COLO668 (cell line): ENCODE data around the gene CAMKMT.
"Not testable (repeated sequence)": the region's sequence is repeated elsewhere in the genome, so short reads cannot be mapped to it uniquely, and the experiment has no call there.

Experiments
- DNase-seq: peaks from one replicate; lab custom pipeline; 2025; ENCODE audit not compliant: unreplicated experiment; lab: John Stamatoyannopoulos, UW

CAMKMT gene

DNA sequence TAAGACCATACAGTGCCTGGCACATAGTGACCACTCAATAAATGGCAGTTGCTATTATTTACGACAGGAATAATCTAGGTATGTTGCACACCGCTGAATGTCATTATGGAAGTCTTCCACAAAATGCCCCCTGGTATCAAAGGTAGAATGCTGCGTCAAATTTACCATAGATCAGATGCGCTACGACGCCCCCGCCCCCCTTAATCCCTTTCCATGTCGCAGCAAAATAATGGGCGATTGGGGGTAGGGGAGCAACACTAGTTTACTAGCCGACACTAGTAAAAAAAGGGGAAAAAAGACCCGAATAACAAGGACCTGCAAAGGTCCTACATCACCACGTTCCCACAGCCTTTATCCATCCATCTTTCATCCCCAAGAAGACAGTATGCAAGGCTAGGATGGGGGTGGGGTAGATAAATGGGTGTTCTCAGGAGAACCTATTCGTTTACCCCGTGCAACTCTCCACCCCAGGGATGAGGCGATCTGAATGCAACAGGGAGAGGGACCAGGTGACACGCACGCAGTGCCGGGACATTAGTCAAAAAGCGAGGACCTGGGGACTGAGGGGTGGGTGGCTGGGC, 908 bp upstream of the CAMKMT start:
- peak; percentile 29 for DNase-seq

DNA sequence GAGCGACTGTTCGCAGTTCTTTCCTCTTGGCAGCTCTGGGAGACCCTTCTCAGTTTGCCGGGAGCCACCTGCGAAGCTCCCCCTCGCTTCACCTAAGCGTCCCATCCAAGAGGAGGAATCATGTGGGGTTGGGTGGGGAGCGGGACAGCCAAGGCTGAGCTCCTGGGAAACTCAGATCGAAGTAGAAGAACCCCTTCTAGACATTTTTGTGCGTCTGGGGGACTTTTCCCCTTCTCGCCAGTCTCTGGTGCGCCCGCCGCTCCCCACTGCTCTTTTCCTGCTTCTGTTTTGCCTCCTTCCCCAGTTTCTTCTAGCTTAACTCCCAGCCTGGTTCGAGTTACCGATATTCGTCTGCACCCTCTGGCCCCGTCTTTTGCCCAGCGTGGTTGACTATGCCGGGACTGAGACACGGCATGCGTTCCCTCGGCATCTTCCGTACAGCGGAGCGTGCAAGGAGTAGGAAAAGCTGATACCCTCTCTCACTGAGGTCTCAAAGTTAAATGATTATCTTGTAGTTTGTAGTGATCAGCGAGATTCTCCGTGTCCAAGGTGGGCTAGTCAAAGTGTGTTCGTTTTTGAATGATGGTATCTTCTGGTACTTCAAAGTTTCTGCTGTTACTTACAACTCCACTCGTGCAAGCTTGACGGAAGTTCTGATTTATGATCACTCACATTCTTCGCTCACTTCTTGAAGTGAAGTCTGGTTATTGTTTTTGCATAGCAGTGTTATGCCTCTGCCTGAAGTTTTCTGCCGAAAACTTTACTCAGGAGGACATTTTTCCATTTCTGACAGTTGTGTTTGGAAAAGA, 664 bp downstream of the CAMKMT start:
- DNase-seq = peak; percentile 34

DNA sequence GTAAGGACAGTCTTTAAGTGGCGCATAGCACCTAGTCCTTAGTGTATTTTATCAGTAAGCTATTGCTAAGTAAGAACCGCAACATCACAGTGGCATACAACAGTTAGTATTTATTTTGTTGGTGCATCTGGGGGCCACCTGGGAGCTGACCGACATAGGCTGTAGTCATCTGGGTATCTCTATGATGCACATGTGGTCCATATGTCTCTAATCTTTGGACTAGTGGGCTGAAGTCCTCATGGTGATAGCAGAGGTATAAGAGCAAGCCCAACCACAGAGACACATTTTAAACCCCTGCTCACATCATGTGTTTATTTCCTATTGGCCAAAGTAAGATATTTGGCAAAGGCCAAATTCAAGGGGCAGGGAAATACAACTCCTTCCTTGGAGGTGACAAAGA, 2.9 kb downstream of the CAMKMT start:
- no peak for DNase-seq

DNA sequence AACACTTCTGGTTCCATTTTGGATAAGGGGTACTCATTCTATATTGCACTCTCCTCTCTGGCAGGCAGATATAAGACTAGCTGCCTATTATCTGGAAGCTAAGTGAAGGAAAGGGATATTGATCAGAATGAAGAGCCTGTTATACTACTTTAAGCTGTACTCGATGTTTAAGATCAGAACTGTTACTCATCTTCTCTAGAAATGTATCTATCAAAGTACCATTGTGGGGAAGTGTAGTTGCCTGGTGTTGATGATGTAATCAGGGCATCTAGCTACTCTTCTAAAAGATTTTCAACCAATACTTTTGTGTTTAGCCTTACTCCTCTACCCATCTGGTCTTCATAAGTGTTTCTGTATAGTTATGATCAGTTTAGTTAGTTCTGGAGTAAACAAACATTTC, 5.8 kb downstream of the CAMKMT start:
- no peak for DNase-seq

DNA sequence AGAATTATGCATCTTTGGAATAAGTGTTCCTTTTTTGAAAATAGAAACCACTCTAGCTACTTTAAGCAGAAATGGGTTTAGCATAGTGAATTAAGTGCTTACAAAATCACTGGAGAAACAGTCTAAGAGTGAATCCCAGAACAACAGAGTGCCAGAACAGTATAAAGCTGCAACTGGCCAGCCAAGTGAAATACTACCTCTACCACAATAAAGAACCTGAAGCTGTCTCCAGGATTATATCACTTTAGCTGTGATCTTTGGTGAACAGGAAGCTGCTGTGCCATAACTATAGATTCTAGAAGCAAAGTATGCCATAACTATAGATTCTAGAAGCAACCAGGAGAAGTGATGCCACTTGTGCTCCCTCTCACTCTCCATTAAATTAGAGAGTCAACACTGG, 7.6 kb downstream of the CAMKMT start:
- no peak for DNase-seq

DNA sequence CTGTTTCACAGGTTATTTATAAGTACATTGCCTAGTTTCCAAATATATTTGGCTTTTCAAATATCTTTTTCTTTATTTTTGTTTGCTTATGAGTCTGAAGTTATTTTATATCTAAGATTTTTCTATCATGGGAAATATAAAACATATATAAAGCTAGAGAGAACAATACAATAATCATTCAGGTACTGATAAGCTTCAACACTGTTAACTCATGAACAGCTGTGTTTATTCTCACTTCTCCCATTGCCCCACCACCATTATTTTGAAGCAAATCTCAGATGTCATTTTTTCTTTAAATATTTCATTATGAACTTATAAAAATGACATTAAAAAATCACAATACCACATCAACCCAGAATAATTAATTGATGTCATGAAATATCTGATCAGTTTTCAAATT, 9.7 kb downstream of the CAMKMT start:
- no peak for DNase-seq

DNA sequence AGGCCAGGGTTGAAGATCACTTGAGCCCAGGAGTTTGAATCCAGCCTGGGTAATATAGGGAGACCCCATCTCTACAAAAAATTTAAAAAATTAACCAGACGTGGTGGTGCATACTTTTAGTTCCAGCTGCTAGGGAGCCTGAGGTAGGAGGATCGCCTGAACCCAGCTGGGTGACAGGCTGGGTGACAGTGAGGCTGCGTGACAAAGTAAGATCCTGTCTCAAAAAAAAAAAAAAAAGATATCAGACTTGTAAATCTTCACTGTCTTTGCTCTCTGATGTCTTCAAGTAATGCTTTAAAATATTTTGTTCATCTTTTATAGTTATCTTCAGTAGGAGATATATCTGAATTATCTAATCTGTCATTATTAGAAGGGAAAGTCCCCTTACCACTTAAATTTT, 10.5 kb downstream of the CAMKMT start:
- DNase-seq = no peak

DNA sequence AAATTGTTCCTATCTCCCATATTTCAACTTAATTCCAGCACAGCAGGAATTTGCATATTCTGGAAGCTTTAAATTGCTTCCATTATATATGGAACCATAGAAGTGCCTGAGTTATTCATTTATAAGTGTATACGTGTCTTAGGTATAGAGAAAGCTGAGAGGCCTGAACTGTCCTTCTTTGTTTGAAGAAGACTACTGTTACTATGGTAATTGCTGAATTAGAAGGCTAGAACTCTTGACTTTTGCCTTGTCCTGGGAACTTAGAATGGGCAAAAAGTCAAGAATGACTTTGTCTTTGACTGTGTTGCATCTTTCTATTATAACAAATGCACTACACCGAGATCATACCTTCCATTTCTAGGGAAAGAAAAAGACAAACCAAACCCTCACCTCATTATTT, 15.7 kb downstream of the CAMKMT start:
- DNase-seq = no peak

DNA sequence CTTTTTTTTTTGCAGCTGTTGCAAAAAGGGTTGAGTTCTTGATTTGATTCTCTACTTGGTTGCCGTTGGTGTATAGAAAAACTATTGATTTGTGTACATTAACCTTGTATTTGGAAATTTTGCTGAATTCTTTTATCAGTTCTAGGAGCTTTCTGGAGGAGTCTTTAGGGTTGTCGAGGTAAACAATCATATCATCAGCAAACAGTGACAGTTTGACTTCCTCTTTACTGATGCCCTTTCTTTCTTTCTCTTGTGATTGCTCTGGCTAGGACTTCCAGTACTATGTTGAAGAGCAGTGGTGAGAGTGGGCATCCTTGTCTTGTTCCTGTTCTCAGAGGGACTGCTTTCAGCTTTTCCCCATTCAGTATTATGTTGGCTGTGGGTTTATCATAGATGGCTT, 23.5 kb downstream of the CAMKMT start:
- DNase-seq = not testable (repeated sequence)

DNA sequence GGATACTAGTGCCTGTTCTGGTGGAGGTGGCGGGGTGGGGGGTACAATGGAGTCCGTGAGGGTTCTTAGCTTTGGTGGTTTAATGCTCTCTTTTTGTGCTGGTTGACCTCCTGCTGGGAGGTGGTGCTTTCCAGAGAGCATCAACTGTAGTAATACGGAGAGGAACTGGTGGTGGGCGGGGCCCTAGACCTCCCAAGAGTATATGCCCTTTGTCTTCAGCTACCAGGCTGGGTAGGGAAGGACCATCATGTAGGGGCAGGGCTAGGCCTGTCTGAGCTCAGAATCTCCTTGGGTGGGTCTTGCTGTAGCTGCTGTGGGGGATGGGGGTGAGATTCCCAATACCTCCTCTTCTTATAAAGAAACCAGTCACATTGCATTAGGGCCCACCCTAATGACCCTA, 27.1 kb downstream of the CAMKMT start:
- DNase-seq = no peak

DNA sequence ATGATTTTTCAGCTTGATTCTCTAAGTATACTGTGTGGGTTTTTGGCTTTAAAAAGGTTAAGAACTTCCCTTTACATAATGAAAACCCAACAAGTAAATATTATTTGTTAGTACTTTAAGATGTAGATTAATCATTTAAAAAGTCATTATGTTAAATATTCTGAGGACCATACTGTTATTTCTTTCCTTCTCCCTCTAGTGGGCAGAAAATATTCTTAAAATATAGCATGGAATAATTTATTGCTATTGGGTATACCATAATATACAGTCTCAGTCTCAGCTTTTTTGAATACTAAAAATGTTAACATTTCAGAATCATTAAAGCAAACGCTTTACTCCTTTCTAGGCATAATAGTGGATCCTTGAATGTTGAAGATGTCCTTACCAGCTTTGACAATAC, 28.1 kb downstream of the CAMKMT start:
- no peak for DNase-seq

DNA sequence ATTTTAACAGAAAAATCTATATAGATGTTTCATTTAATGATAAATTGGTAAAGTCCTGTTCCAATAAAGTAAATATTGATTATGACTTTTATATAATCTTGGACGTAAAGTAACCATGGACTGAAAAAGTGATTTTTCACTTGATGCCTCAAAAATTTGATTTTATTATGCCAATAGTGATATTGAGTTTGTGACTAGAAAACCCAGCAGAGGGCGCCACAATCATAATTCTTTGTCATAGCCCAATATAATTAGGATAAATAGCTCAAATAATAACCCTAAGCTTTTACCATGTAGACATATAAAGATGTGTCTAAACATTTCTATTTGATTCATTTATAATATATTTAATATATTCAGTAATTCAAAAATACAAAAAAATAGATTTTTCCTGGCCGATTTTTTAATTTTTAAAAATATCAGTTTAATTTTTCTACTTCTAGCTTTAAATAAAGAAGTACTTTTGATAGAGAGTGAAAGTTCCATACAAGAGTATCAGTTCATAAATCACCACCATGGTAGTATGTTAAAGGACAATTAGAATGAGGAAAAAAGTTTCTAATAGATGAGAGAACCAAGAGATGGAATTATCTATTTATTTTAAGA, 30.7 kb downstream of the CAMKMT start:
- DNase-seq = peak; percentile 42

DNA sequence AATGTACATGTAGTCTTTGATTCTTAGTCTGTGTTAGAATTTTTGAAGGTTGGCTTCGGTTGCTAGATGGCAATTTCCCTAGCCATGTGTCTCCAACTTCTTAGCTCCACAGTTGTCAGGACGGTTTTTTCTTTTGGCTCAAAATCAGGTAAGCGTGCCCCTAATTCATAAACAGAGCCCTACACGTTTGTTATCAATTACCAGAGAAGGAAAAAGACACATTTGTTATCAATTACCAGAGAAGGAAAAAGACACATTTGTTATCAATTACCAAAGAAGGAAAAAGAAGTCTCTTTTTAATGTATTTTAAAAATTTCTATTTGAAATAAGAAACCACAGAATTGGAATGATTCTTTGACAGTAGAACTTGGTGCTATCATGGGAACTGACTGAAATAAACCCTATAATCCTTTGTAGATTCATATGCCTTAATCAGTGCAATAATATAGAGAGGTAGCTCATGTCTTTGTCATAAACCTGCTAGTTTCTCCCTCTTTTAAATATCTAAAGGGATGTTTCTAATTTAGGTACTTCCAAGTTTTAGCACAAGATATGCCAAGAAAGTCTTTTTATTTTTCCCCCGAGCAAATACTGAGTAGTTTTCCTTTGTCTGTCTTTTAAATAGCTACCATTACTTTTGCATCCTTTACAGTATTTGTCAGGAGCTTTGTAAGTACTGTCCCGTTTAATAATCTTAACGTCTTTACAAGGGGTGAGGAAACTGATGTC, 35.9 kb downstream of the CAMKMT start:
- no peak for DNase-seq

DNA sequence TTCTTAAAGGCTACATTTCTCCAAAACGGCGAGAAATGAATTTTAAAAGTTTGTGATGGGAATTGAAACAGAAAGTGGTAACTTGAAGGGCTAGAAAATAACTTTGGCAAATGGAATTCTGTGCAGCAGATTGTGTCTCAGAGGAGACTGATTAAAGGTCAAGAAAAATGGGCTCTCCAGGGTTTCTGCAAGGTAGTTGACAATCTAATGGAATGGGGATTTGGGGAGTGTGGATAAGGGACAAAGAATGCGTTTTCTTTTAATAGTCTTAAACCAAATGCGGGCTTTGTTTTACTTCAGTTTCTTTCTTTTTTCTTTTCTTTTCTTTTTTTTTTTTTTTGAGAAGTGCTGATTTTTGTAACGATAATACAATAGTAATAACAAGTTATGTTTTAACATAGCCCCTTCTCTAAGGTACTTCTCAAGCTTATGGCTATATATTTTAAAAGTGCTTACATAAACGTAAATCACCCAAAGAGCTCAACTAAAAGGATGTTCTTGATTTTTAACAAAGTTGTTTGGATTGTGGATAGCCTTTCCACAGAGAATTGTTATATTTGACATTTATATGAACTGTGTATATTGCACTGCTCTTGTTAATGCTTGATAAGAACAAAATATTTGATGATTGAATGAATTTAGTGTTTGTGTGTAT, 36.6 kb downstream of the CAMKMT start:
- DNase-seq = no peak

DNA sequence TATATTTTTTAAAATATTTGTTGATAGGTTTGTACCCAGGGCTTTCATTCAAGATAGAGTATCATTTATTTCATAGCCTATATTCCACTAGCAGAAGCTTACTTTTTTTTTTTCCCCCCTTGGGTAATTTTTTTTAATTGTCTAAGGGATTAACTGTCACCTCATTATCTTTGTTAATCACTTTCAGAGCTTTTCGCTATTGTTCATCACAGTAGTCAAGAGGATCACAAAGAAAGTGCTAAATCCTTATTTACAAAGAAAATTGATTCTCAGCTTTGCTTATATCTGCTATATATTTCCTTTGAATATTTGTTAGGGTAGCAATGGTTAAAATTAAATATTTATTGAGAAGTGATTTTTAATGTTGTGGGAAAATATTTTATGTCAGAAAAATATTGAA, 59.0 kb downstream of the CAMKMT start:
- no peak for DNase-seq

DNA sequence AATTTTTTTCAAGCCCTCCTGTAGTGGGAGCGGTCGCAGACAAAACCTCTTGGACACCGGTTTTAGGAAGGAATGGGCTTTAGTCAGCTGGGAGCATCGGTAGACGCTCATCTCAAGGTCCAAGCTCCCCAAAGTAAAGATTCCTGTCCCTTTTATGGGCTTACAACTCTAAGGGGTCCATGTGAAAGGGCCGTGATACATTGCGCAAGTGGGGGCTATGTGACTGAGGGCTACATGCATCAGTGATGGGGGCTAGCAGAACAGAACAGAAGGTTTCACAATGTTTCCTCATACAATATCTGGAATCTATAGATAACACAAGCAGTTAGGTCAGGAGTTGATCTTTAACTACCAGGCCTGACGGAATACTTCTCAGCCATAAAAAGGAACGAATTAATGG, 62.5 kb downstream of the CAMKMT start:
- DNase-seq = no peak

DNA sequence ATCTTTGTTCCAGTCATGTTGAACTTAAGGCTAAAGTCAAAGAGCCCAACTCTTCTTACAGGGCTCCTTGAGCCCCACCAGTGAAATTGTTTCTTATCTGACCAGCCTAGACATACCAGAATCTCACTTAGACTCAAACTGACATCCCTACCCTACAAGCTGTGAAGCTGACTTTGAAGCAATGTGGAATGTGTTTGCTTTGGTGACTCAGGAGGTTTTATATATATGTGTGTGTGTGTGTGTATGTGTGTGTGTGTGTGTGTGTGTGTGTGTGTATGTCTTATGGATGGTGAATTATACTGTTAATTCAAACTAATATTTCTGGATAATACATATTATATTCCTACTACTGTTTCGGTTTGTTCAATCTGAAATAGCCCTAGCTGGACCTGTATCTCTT, 67.3 kb downstream of the CAMKMT start:
- DNase-seq = no peak

DNA sequence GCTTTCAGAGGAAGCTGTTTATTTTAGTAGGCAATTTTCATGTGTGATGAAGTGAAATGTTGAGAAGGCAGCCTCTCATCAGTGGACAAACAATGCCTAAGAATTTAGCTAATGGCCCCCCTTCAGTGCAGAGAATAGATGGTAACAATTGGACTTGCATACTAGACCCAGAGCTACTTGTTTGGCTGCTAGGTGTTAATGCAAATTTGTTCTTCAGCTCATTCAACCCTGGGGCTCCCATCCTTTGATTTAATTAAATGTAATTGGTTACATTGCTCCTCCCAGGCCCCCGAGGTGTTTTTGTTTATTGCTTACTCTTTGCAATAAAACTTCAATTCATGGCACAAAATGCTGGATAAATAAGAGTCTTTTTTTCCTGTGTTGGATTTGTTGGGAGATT, 68.6 kb downstream of the CAMKMT start:
- no peak for DNase-seq

DNA sequence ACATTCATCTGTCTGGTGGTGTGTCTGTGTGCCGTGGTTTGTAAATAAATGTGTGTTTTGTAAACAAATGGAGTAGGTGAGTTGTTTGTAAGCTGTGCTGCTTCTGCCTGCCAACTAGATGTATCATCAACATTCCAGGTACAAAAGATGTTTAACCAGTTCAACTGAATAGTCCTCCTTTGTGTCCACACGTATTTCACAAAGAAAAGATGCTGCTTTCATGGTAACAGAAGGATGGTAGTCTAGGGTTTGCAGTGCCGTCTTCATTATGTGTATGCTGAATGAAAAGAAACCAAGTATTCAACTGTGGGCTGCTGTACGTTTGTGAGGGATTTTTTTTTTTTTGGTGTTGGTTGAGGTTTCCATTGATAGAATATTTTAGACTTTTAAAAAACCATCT, 72.1 kb downstream of the CAMKMT start:
- DNase-seq = no peak

DNA sequence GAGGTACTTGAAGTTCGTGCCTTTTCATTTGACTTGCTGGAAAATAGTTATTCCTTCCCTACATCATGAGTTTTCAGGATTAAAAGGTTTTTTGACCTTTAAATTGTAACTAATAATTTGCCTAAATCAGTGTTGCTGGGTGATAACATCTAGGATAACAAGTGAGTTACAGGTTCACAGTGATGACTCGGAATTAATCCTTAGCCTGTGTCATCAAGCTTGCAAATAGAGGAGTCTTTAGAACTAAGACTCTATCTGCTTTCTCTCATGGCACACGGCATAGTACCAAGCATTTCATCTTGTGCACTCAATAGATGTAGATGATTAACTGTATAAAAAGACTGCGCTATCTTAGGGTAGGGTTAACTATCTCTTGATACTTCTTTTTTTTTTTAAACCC, 79.5 kb downstream of the CAMKMT start:
- DNase-seq = no peak

DNA sequence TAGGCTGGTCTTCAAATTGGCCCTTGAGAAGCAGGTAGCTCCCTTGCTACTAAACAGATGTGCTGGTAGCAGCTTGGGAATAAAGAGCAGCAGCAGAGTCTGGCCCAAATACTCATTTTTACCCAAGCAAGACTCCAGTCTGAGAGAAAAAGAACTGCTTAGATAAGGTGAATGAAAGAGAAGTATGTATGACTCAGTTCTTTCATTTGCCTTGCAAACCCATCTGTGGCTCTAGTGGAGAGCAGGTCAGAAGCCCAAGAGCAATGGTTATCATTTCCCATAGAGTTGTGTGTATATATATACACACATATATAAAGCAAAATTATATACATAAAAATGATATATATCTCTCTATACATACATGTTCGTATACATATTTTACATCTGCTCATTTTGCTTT, 80.3 kb downstream of the CAMKMT start:
- DNase-seq = no peak
